ENCODE measurements around the gene LAMB3. TPM values are rescaled to one million over a fixed set of nuclear protein-coding genes. Genes with fewer than 3 reads are reported as not detected.

The LAMB3 gene
- total RNA-seq, 4 donors from 2014 or later, result 0.13 to 11.6 (median 0.35) TPM

GRCh38 chr1:209685821-209686220 is 33.6 kb upstream of the LAMB3 start:
- no peak overlapping the region for H3K4me3 ChIP-seq
- no peak overlapping the region for H3K27ac ChIP-seq
- H3K9me3 ChIP-seq, result no peaks in the 10 kb centered on the region
- TF ChIP-seq POLR2A (IDR thresholded peaks at IDR 0.05) (no peak), EP300 (IDR thresholded peaks at IDR 0.05) (no peak), POLR2AphosphoS5 (IDR thresholded peaks at IDR 0.05) (no peak), CTCF (IDR thresholded peaks at IDR 0.05) (no peak)
- H3K4me1 ChIP-seq, result peaks cover 0 to 4% (median 0%) of the 10 kb centered on the region in 3 donors
- 55 to 60% methylated on average over 2 to 3 of the region's 4 CpGs for WGBS, 2 donors (ENCODE audit: low coverage in 1 of 2)
- no peak for ATAC-seq
- no peaks in the 10 kb centered on the region for H3K27me3 ChIP-seq
- no peaks in the 10 kb centered on the region for H3K36me3 ChIP-seq

- Histone ChIP-seq H3K9me3 (no peaks in the 10 kb centered on the region), H3K36me3 (no peaks in the 10 kb centered on the region), H3K27ac (no peak overlapping the region), H3K27me3 (no peaks in the 10 kb centered on the region), H3K4me1 (peaks cover 0 to 27% (median 11%) of the 10 kb centered on the region in 3 donors), H3K4me3 (no peak overlapping the region)
- no peak for ATAC-seq
- 94 to 96% methylated on average over 4 of the region's 4 CpGs for WGBS, 2 donors (ENCODE audit: low coverage in 1 of 2)
- TF ChIP-seq EP300 (IDR thresholded peaks at IDR 0.05) (no peak), POLR2AphosphoS5 (IDR thresholded peaks at IDR 0.05) (no peak), POLR2A (IDR thresholded peaks at IDR 0.05) (no peak)
These were observed 26.8 kb upstream of the LAMB3 start for GRCh38 chr1:209678981-209679539.

GRCh38 chr1:209675565-209676154 is 23.4 kb upstream of the LAMB3 start:
- TF ChIP-seq EP300 (IDR thresholded peaks at IDR 0.05), result no peak
- TF ChIP-seq POLR2A (IDR thresholded peaks at IDR 0.05), result peak in 1 of 2 donors; percentile 4
- TF ChIP-seq POLR2AphosphoS5 (IDR thresholded peaks at IDR 0.05), result no peak
- H3K4me1 ChIP-seq, result peaks cover 0 to 36% (median 11%) of the 10 kb centered on the region in 3 donors
- H3K27me3 ChIP-seq, result no peaks in the 10 kb centered on the region
- H3K9me3 ChIP-seq, result no peaks in the 10 kb centered on the region
- H3K27ac ChIP-seq, result peak overlapping the region in 3 of 4 donors; percentile 18 to 75 (median 59)
- WGBS, 2 donors (ENCODE audit: low coverage in 1 of 2), result 7% methylated on average over 5 of the region's 34 CpGs; no CpG with 5 or more reads in 1 of the 2 donors
- peak; percentile 22 for ATAC-seq
- peak overlapping the region; percentile 35 to 56 for H3K4me3 ChIP-seq
- H3K36me3 ChIP-seq, result no peaks in the 10 kb centered on the region

GRCh38 chr1:209674957-209675564 is 22.8 kb upstream of the LAMB3 start, which contains the start of gene G0S2:
Gene G0S2 (plus strand): TSS chr1:209675412. CDS start chr1:209675685, 273 bp downstream.
- TF ChIP-seq POLR2AphosphoS5 (IDR thresholded peaks at IDR 0.05) (peak; percentile 63), CTCF (IDR thresholded peaks at IDR 0.05) (no peak), EP300 (IDR thresholded peaks at IDR 0.05) (no peak), POLR2A (IDR thresholded peaks at IDR 0.05) (peak in 1 of 2 donors; percentile 9)
- H3K27ac ChIP-seq, result peak within 1 kb of the TSS in 3 of 4 donors; percentile 48 to 75 (median 59)
- 7% methylated on average over 2 to 25 of the region's 47 CpGs for WGBS, 2 donors (ENCODE audit: low coverage in 1 of 2)

GRCh38 chr1:209673631-209674417 is 21.6 kb upstream of the LAMB3 start:
- no peaks in the 10 kb centered on the region for H3K27me3 ChIP-seq
- TF ChIP-seq POLR2AphosphoS5 (IDR thresholded peaks at IDR 0.05) (peak; percentile 49), POLR2A (IDR thresholded peaks at IDR 0.05) (no peak), EP300 (IDR thresholded peaks at IDR 0.05) (no peak), CTCF (IDR thresholded peaks at IDR 0.05) (no peak)
- ATAC-seq, result peak; percentile 70
- H3K4me1 ChIP-seq, result peaks cover 0 to 36% (median 11%) of the 10 kb centered on the region in 3 donors
- no peaks in the 10 kb centered on the region for H3K9me3 ChIP-seq
- no peak overlapping the region for H3K4me3 ChIP-seq
- H3K36me3 ChIP-seq, result no peaks in the 10 kb centered on the region
- H3K27ac ChIP-seq, result peak overlapping the region in 3 of 4 donors; percentile 35 to 48 (median 42)
- 43 to 50% methylated on average over 4 to 6 of the region's 7 CpGs for WGBS, 2 donors (ENCODE audit: low coverage in 1 of 2)

More at GRCh38 chr1:209674957-209675564, 22.8 kb upstream of the LAMB3 start, which contains the start of gene G0S2:
- peak within 1 kb of the TSS; percentile 35 to 56 for H3K4me3 ChIP-seq
- H3K4me1 ChIP-seq, result peaks cover 0 to 36% (median 11%) of the 10 kb centered on the region in 3 donors
- H3K36me3 ChIP-seq, result no peaks in the 10 kb centered on the region
- ATAC-seq, result peak; percentile 69
- no peaks in the 10 kb centered on the region for H3K27me3 ChIP-seq
- H3K9me3 ChIP-seq, result no peaks in the 10 kb centered on the region
